PC-3 (cell line): ENCODE results near the gene IRAG1.

ENCODE experiments used
- EZH2 ChIP-seq: fragments of 300-600 bp; sonication (generic); IDR thresholded peaks from one replicate; pipeline ENCODE4 v1.6.1; 2017; ENCODE audit warnings: antibody characterized with exemption, mild to moderate bottlenecking, low read length; ENCODE audit not compliant: unreplicated experiment
- TF ChIP-seq, protein P1 (sequence below): fragments of 300-600 bp; sonication (generic); conservative IDR thresholded peaks from 2 replicates; pipeline ENCODE4 v1.5.1; 2017; ENCODE audit warnings: antibody characterized with exemption, low read depth, mild to moderate bottlenecking, low read length

DNA sequence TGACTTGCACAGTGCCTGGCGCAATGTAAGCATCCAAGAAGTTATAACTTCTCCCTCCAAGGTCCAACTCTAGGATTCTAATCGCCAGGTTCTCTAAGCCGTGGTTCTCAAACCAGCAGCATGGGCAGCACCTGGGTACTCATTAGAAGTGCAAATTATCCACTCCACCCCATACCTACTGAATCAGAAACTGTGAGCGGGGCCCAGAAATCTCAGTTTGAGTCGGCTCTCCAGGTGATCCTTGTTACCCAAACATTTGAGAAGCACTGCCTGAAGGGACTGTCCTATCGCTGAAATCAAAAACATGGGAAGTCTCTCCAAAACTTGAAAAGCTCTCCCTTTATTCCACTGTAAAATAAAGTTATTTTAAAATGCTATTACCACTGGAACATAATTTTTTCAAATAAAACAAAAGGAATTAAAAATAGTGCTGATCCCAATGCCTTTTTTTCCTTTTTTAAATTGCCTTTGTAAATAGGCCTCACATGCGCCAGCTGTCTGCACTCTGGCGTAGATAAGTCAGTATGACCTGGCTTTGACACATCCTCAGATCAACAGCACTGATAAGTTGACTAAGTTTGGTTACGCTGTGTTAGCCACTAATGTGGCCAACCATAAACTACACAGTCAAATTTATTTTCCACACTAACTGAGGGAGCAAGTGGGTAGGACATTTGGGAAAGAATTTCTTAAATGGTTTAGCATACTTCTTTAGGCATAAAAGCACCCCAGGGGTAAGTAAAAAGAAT lies 49.1 kb upstream of the IRAG1 start:
- TF ChIP-seq EZH2 = no peak
- TF ChIP-seq, protein P1, sequence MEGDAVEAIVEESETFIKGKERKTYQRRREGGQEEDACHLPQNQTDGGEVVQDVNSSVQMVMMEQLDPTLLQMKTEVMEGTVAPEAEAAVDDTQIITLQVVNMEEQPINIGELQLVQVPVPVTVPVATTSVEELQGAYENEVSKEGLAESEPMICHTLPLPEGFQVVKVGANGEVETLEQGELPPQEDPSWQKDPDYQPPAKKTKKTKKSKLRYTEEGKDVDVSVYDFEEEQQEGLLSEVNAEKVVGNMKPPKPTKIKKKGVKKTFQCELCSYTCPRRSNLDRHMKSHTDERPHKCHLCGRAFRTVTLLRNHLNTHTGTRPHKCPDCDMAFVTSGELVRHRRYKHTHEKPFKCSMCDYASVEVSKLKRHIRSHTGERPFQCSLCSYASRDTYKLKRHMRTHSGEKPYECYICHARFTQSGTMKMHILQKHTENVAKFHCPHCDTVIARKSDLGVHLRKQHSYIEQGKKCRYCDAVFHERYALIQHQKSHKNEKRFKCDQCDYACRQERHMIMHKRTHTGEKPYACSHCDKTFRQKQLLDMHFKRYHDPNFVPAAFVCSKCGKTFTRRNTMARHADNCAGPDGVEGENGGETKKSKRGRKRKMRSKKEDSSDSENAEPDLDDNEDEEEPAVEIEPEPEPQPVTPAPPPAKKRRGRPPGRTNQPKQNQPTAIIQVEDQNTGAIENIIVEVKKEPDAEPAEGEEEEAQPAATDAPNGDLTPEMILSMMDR = no peak
